Lung (tissue), 12 donors: ENCODE results near the gene GTF3A. TPM values are rescaled to one million over a fixed set of nuclear protein-coding genes. Genes with fewer than 3 reads are reported as not detected.

ENCODE experiments used
- ATAC-seq: fragments of 200-7000 bp; cut with Tn5 transposase; one replicate; pipeline ENCODE4 v1.9.1; 2020; ENCODE audit warnings: moderate number of reproducible peaks; ENCODE audit not compliant: insufficient read depth, low FRiP score
- DNase-seq, 3 donors: peaks; one replicate each; pipeline ENCODE4 v3.0.0-alpha.2; 2013 to 2017
- H3K27ac ChIP-seq, 2 donors: one replicate each; pipeline ENCODE4 v1.5.1; 2013; ENCODE audit warnings: mild to moderate bottlenecking in 2 of 2, moderate library complexity in 2 of 2, control low read depth in 1 of 2, inconsistent platforms in 1 of 2, low read depth in 1 of 2, low read length in 1 of 2
- H3K27me3 ChIP-seq, 3 donors: one replicate each; pipeline ENCODE4 v1.5.1; 2013; ENCODE audit warnings: low read length in 2 of 3; ENCODE audit not compliant: control insufficient read depth in 3 of 3, insufficient read depth in 3 of 3
- H3K36me3 ChIP-seq, 4 donors: one replicate each; pipeline ENCODE4 v1.5.1; 2013; ENCODE audit warnings: low read length in 4 of 4, mild to moderate bottlenecking in 1 of 4, moderate library complexity in 1 of 4; ENCODE audit not compliant: control insufficient read depth in 4 of 4, insufficient read depth in 4 of 4
- H3K4me1 ChIP-seq, 5 donors: one replicate each; pipeline ENCODE4 v1.5.1; 2013; ENCODE audit warnings: low read length in 5 of 5, mild to moderate bottlenecking in 2 of 5, moderate library complexity in 1 of 5; ENCODE audit not compliant: control insufficient read depth in 5 of 5, insufficient read depth in 5 of 5
- H3K4me3 ChIP-seq: one replicate; pipeline ENCODE4 v1.5.1; 2013; ENCODE audit warnings: mild to moderate bottlenecking, control low read depth, moderate library complexity
- H3K9ac ChIP-seq, 2 donors: one replicate each; pipeline ENCODE4 v1.5.1; 2013; ENCODE audit warnings: low read length in 2 of 2, control low read depth in 1 of 2; ENCODE audit not compliant: insufficient read depth in 1 of 2
- H3K9me3 ChIP-seq, 4 donors: one replicate each; pipeline ENCODE4 v1.5.1; 2013; ENCODE audit warnings: low read length in 3 of 4, mild to moderate bottlenecking in 1 of 4, moderate library complexity in 1 of 4; ENCODE audit not compliant: control insufficient read depth in 4 of 4, insufficient read depth in 3 of 4
- CTCF ChIP-seq: IDR thresholded peaks from 2 replicates; pipeline ENCODE4 v1.5.1; 2012; ENCODE audit warnings: mild to moderate bottlenecking; ENCODE audit errors: control extremely low read depth, extremely low read depth
- WGBS, 2 donors: extraction: QIAGEN DNeasy Blood & Tissue Kit; methylation state at CpG; one replicate each; pipeline ENCODE4 v1.1.7; 2013; 5-methylcytosine and 5-hydroxymethylcytosine counted together
- polyA plus RNA-seq, 2 donors: library from polyadenylated mRNA; stranded (reverse); fragments of 200-250 nt; gene quantifications; one replicate each; pipeline ENCODE4 v1.2.1, GENCODE V29; 2013
- total RNA-seq, 2 donors: library from RNA; depleted of rRNA in 1 of 2; stranded (reverse); fragments of >200 nt in 1 of 2; gene quantifications; one replicate each; pipeline ENCODE4 v1.2.1, GENCODE V29; 2014 to 2021
- donor health status: control.
- donor health status: control.
- donor health status: Bipolar disorder and iron deficiency.
- donor health status: healthy.
- donor health status: DM: yes; HTN: yes; CAD: no.

The GTF3A gene
- total and polyA plus RNA-seq, 4 donors, result 38.2 to 241 (median 111) TPM

GRCh38 chr13:27448308-27448707 is 23.9 kb downstream of the GTF3A start:
- 92 to 93% methylated on average over 4 of the region's 4 CpGs for WGBS, 2 donors
- H3K9me3 ChIP-seq, result no peaks in the 10 kb centered on the region
- TF ChIP-seq CTCF, result no peak
- peaks cover 0 to 16% (median 11%) of the 10 kb centered on the region in 5 donors for H3K4me1 ChIP-seq
- no peak overlapping the region for H3K4me3 ChIP-seq
- H3K27ac ChIP-seq, result peak overlapping the region in 1 of 2 donors; percentile 100
- no peaks in the 10 kb centered on the region for H3K27me3 ChIP-seq
- H3K36me3 ChIP-seq, result no peaks in the 10 kb centered on the region
- no peak for DNase-seq
- ATAC-seq, result no peak
- peak overlapping the region in 1 of 2 donors; percentile 9 for H3K9ac ChIP-seq

GRCh38 chr13:27449081-27449603 is 24.7 kb downstream of the GTF3A start:
- no peak for DNase-seq
- TF ChIP-seq CTCF, result no peak
- WGBS, 2 donors, result 43 to 59% methylated on average over 15 of the region's 15 CpGs
- Histone ChIP-seq H3K9me3 (no peaks in the 10 kb centered on the region), H3K9ac (peak overlapping the region; percentile 60 to 98), H3K27ac (peak overlapping the region; percentile 100), H3K4me1 (peaks cover 0 to 16% (median 11%) of the 10 kb centered on the region in 5 donors), H3K36me3 (no peaks in the 10 kb centered on the region), H3K27me3 (no peaks in the 10 kb centered on the region), H3K4me3 (peak overlapping the region; percentile 97)
- ATAC-seq, result no peak

GRCh38 chr13:27449936-27450828 is 25.8 kb downstream of the GTF3A start, which contains the start of gene MTIF3:
Gene MTIF3 (minus strand): TSS chr13:27450564. CDS start chr13:27440448, 10,116 bp downstream.
- 0% methylated on average over 79 to 81 of the region's 81 CpGs for WGBS, 2 donors
- H3K4me1 ChIP-seq, result peaks cover 0 to 16% (median 11%) of the 10 kb centered on the region in 5 donors

More at GRCh38 chr13:27449936-27450828, 25.8 kb downstream of the GTF3A start, which contains the start of gene MTIF3:
- TF ChIP-seq CTCF, result no peak
- peak within 1 kb of the TSS; percentile 89 to 98 for H3K9ac ChIP-seq
- peak within 1 kb of the TSS; percentile 97 for H3K4me3 ChIP-seq
- H3K27me3 ChIP-seq, result no peaks in the 10 kb centered on the region
- ATAC-seq (peak; percentile 92), DNase-seq (peak; percentile 94 to 97 (median 96))
- no peaks in the 10 kb centered on the region for H3K36me3 ChIP-seq
- H3K27ac ChIP-seq, result peak within 1 kb of the TSS; percentile 100
- no peaks in the 10 kb centered on the region for H3K9me3 ChIP-seq
